CD14-positive monocyte (primary cell): Measurements from ENCODE around the gene ATF4. TPM values are rescaled to one million over a fixed set of nuclear protein-coding genes. Genes with fewer than 3 reads are reported as not detected.

Experiments
- DNase-seq, 3 donors: peaks; one replicate each; pipeline ENCODE4 v3.0.0-alpha.2; 2011 to 2022
- H2AFZ ChIP-seq: 2 replicates; pipeline ENCODE4 v1.6.0; 2012; ENCODE audit warnings: mild to moderate bottlenecking, low read depth, low read length, inconsistent platforms; ENCODE audit not compliant: insufficient read depth, poor library complexity, severe bottlenecking
- H3K27ac ChIP-seq, 2 donors: 1 replicate in 1 of 2; 2 replicates in 1 of 2; pipeline ENCODE4 v1.5.1; 2012 to 2013; ENCODE audit warnings: low read length in 2 of 2, control low read depth in 1 of 2, inconsistent platforms in 1 of 2, low read depth in 1 of 2, mild to moderate bottlenecking in 1 of 2
- H3K27me3 ChIP-seq, 2 donors: one replicate each; pipeline versions ENCODE4 v1.6.0 to v1.6.1; 2011 to 2013; ENCODE audit warnings: low read length in 2 of 2; ENCODE audit not compliant: control insufficient read depth in 2 of 2, insufficient read depth in 2 of 2
- H3K36me3 ChIP-seq, 2 donors: replicated peaks in 1 of 2; 1 replicate in 1 of 2; 2 replicates in 1 of 2; pipeline versions ENCODE4 v1.5.1 to v1.6.1; 2012 to 2013; ENCODE audit warnings: low read length in 2 of 2, control low read depth in 1 of 2, inconsistent platforms in 1 of 2, mild to moderate bottlenecking in 1 of 2; ENCODE audit not compliant: insufficient read depth in 2 of 2, control insufficient read depth in 1 of 2
- H3K4me1 ChIP-seq, 2 donors: 1 replicate in 1 of 2; 2 replicates in 1 of 2; pipeline versions ENCODE4 v1.5.1 to v1.6.1; 2012 to 2013; ENCODE audit warnings: low read length in 2 of 2, control low read depth in 1 of 2, inconsistent platforms in 1 of 2, mild to moderate bottlenecking in 1 of 2, moderate library complexity in 1 of 2; ENCODE audit not compliant: insufficient read depth in 2 of 2, control insufficient read depth in 1 of 2
- H3K4me2 ChIP-seq: replicated peaks from 2 replicates; pipeline ENCODE3; 2012; ENCODE audit warnings: low read length, moderate library complexity, mild to moderate bottlenecking; ENCODE audit not compliant: poor library complexity, severe bottlenecking; ENCODE audit errors: extremely low read depth
- H3K4me3 ChIP-seq, 3 experiments: fragments of 200-600 bp in 1 of 3; sonication (generic) in 1 of 3; replicated peaks in 1 of 3; 1 replicate in 2 of 3; 2 replicates in 1 of 3; pipeline ENCODE4 v1.5.1; 2011 to 2013; ENCODE audit warnings: low read length in 3 of 3, mild to moderate bottlenecking in 3 of 3, control low read depth in 2 of 3, low read depth in 2 of 3, inconsistent platforms in 1 of 3, moderate library complexity in 1 of 3
- H3K79me2 ChIP-seq: 2 replicates; pipeline ENCODE4 v1.6.0; 2012; ENCODE audit warnings: mild to moderate bottlenecking, control low read depth, inconsistent platforms, low read length, moderate library complexity; ENCODE audit not compliant: insufficient read depth
- H3K9ac ChIP-seq: 2 replicates; pipeline ENCODE4 v1.6.0; 2017; ENCODE audit warnings: low read length, mild to moderate bottlenecking; ENCODE audit not compliant: insufficient read depth, poor library complexity, severe bottlenecking
- H3K9me3 ChIP-seq, 2 donors: replicated peaks in 1 of 2; 1 replicate in 1 of 2; 2 replicates in 1 of 2; pipeline versions ENCODE4 v1.5.1 to v1.6.1; 2012 to 2013; ENCODE audit warnings: low read length in 2 of 2, control low read depth in 1 of 2; ENCODE audit not compliant: control insufficient read depth in 1 of 2, insufficient read depth in 1 of 2
- H4K20me1 ChIP-seq: 2 replicates; pipeline ENCODE4 v1.6.0; 2012; ENCODE audit warnings: mild to moderate bottlenecking, low read length, control low read depth, moderate library complexity; ENCODE audit not compliant: insufficient read depth
- H3K27ac Mint-ChIP-seq, 7 donors: one replicate each; pipeline ENCODE4 v1.8.0; 2020; ENCODE audit warnings: mild to moderate bottlenecking in 7 of 7, mixed read lengths in 7 of 7, moderate library complexity in 6 of 7, inconsistent platforms in 2 of 7
- H3K27me3 Mint-ChIP-seq, 3 donors: one replicate each; pipeline ENCODE4 v1.8.0; 2021 to 2022; ENCODE audit warnings: low read depth in 3 of 3, mild to moderate bottlenecking in 3 of 3, mixed read lengths in 3 of 3, moderate library complexity in 3 of 3, inconsistent platforms in 1 of 3
- H3K36me3 Mint-ChIP-seq, 2 donors: one replicate each; pipeline ENCODE4 v1.8.0; 2020; ENCODE audit warnings: mixed read lengths in 2 of 2, inconsistent platforms in 1 of 2, mild to moderate bottlenecking in 1 of 2
- H3K4me1 Mint-ChIP-seq: one replicate; pipeline ENCODE4 v1.8.0; 2020; ENCODE audit warnings: mild to moderate bottlenecking, mixed read lengths
- H3K4me3 Mint-ChIP-seq, 2 donors: one replicate each; pipeline ENCODE4 v1.8.0; 2020; ENCODE audit warnings: mild to moderate bottlenecking in 2 of 2, mixed read lengths in 2 of 2, moderate library complexity in 1 of 2
- H3K9me3 Mint-ChIP-seq, 7 donors: one replicate each; pipeline ENCODE4 v1.8.0; 2020 to 2022; ENCODE audit warnings: mixed read lengths in 7 of 7, mild to moderate bottlenecking in 6 of 7, moderate library complexity in 6 of 7, inconsistent platforms in 2 of 7
- WGBS: methylation state at CpG from one replicate; pipeline ENCODE4 v1.1.5; 2013; ENCODE audit warnings: missing lambda C conversion rate; ENCODE audit not compliant: insufficient coverage; 5-methylcytosine and 5-hydroxymethylcytosine counted together
- intact Hi-C, 2 donors: fragments of 100-400 bp; cut with micrococcal nuclease; formaldehyde crosslinking; loops; one replicate each; pipeline versions ENCODE4 v1.15.0 to v1.15.1; 2023
- polyA plus RNA-seq, 3 donors: library from polyadenylated mRNA; depleted of rRNA in 1 of 3; unstranded in 2 of 3; stranded (reverse) in 1 of 3; fragments of 300-500 nt in 2 of 3; fragments of >200 nt in 1 of 3; fragmentation: Illumina TruSeq in 2 of 3; gene quantifications; 1 replicate in 2 of 3; 2 replicates in 1 of 3; pipeline ENCODE4 v1.2.3, GENCODE V29; 2012 to 2021
- TF ChIP-seq, protein P1 (sequence below): fragments of 200-600 bp; IDR thresholded peaks from one replicate; pipeline ENCODE4 v1.8.0; 2022; ENCODE audit warnings: antibody characterized with exemption, mild to moderate bottlenecking

The ATF4 gene
- polyA plus RNA-seq, 3 donors = 55.1 to 606 (median 59.0) TPM

DNA sequence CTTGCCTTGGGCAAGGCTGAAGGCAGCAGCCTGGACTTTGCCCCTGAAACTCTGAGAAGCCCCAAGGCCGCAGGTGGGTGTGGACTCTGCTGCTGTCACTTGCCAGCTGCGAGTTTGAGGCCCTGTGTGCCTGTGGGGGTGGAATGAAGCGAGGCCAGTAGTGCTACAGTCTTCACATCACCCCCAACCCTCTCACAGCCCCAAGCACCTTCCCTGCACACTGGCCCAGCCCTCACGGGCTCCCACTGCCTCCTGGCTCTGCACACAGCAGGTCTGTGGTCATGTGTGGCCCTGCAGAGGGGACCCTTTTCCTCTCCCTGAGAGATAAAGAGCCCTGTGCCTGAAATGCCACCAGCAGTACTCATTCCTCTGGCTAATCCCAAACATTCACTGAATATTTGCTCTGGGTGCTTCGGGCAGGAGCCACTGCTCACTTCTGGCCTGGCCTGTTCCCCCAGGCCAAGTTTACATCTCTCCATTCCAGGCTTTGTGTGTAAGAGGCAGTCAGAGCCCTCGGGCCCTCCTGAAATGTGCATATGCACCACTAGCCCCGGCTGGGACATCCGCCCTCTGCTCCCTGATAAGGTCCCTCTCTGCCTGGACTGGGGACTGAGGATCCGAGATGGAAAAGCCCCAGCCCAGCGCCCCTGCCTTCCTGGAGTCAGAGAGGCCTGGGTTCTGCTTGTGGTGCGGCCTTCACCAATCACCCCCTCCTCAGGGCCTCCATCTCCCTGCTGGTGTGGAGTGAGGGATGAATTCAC, 45.8 kb upstream of the ATF4 start:
- peaks cover 33 to 36% of the 10 kb centered on the region in 2 donors for H3K4me1 ChIP-seq
- Mint-ChIP-seq H3K4me1 (peaks cover 31% of the 10 kb centered on the region), H3K27ac (no peak overlapping the region), H3K36me3 (no peaks in the 10 kb centered on the region), H3K9me3 (no peaks in the 10 kb centered on the region), H3K4me3 (no peak overlapping the region), H3K27me3 (peaks cover under 1 to 6% (median 2%) of the 10 kb centered on the region in 3 donors)
- H3K4me3 ChIP-seq = no peak overlapping the region
- H3K36me3 ChIP-seq = no peaks in the 10 kb centered on the region
- 90% methylated on average over 5 of the region's 11 CpGs for WGBS
- H3K79me2 ChIP-seq = no peaks in the 10 kb centered on the region
- no peak overlapping the region for H3K27ac ChIP-seq
- no peak for DNase-seq
- no peak overlapping the region for H2AFZ ChIP-seq
- TF ChIP-seq, protein P1, sequence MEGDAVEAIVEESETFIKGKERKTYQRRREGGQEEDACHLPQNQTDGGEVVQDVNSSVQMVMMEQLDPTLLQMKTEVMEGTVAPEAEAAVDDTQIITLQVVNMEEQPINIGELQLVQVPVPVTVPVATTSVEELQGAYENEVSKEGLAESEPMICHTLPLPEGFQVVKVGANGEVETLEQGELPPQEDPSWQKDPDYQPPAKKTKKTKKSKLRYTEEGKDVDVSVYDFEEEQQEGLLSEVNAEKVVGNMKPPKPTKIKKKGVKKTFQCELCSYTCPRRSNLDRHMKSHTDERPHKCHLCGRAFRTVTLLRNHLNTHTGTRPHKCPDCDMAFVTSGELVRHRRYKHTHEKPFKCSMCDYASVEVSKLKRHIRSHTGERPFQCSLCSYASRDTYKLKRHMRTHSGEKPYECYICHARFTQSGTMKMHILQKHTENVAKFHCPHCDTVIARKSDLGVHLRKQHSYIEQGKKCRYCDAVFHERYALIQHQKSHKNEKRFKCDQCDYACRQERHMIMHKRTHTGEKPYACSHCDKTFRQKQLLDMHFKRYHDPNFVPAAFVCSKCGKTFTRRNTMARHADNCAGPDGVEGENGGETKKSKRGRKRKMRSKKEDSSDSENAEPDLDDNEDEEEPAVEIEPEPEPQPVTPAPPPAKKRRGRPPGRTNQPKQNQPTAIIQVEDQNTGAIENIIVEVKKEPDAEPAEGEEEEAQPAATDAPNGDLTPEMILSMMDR = no peak
- H3K9ac ChIP-seq = no peak overlapping the region
- no peaks in the 10 kb centered on the region for H4K20me1 ChIP-seq
- H3K4me2 ChIP-seq = no peak overlapping the region
- intact Hi-C loops = no loop called here
- no peaks in the 10 kb centered on the region for H3K9me3 ChIP-seq
- H3K27me3 ChIP-seq = no peaks in the 10 kb centered on the region

DNA sequence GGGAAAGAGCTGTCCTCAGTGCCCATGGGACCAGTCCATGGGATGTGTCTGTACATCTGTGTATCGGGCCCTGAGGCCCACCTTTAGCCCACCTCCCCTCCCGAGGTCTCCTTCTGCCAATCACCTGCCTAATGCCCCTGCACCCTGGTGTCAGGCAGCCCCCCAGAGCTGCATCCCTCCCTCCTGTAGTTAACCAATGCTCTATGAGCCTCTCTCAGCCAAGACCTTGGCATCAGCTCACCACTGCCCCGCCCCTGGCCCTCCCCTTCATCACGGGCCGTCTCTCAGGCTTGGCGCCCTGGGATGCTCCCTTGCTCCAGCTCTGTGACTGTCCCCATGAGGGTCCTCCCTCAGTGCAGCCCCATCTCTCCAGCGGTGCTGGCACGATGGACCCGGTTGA, 45.0 kb upstream of the ATF4 start:
- H3K9me3 Mint-ChIP-seq = no peaks in the 10 kb centered on the region
- no peak overlapping the region for H3K27ac Mint-ChIP-seq
- no peak for DNase-seq
- WGBS = 94% methylated on average over 9 of the region's 9 CpGs
- Histone ChIP-seq H3K4me1 (peaks cover 26 to 28% of the 10 kb centered on the region in 2 donors), H3K4me3 (no peak overlapping the region), H3K4me2 (no peak overlapping the region), H2AFZ (no peak overlapping the region), H4K20me1 (no peaks in the 10 kb centered on the region), H3K27me3 (no peaks in the 10 kb centered on the region), H3K9ac (no peak overlapping the region), H3K36me3 (no peaks in the 10 kb centered on the region), H3K9me3 (no peaks in the 10 kb centered on the region), H3K79me2 (no peaks in the 10 kb centered on the region), H3K27ac (no peak overlapping the region)
- H3K4me3 Mint-ChIP-seq = no peak overlapping the region
- TF ChIP-seq, protein P1 = no peak
- H3K27me3 Mint-ChIP-seq = peaks cover 0 to 2% (median 1%) of the 10 kb centered on the region in 3 donors
- H3K4me1 Mint-ChIP-seq = peaks cover 26% of the 10 kb centered on the region
- H3K36me3 Mint-ChIP-seq = no peaks in the 10 kb centered on the region
- intact Hi-C loops = no loop called here
